Endothelial cell of umbilical vein (primary cell): ENCODE data around the gene RTN4. TPM values are rescaled to one million over a fixed set of nuclear protein-coding genes. Genes with fewer than 3 reads are reported as not detected.

Experiments
- BruUV-seq: library from RNA; stranded (reverse); fragments of 400-500 nt; replicated peaks from 2 replicates; lab custom pipeline; 2021; lab: Mats Ljungman, UMichigan
- CTCF ChIA-PET: fragments of 300-600, 350-600 bp; sonication (Branson Sonifier 250); formaldehyde crosslinking; loops from one replicate; lab custom pipeline; 2021; ENCODE audit warnings: antibody characterized with exemption, inconsistent platforms; lab: Charles Lee
- POLR2A ChIA-PET: fragments of 300-600, 350-600 bp; sonication (Branson Sonifier 250); formaldehyde crosslinking; loops from one replicate; lab custom pipeline; 2021; ENCODE audit warnings: antibody characterized with exemption, inconsistent platforms; lab: Charles Lee
- DNase-seq: peaks from one replicate; pipeline ENCODE4 v3.0.0-alpha.2; 2011; ENCODE audit warnings: low read depth, low spot score
- FAIRE-seq: peaks from 2 replicates; lab custom pipeline; 2011; peaks lifted over from hg19 to GRCh38; lab: Jason Lieb, UNC
- H2AFZ ChIP-seq: 2 replicates; pipeline ENCODE4 v1.6.0; 2012; ENCODE audit warnings: low read depth, low read length, control low read depth, inconsistent platforms
- H3K27ac ChIP-seq: 2 replicates; pipeline ENCODE4 v1.5.1; 2011; ENCODE audit warnings: low read depth, mild to moderate bottlenecking, control low read depth, low read length, moderate library complexity; ENCODE audit not compliant: insufficient read depth
- H3K27me3 ChIP-seq, 2 experiments: 2 replicates each; pipeline versions ENCODE4 v1.6.0 to v1.6.1; 2011; ENCODE audit warnings: low read length in 2 of 2, mixed read lengths in 1 of 2; ENCODE audit not compliant: control insufficient read depth in 2 of 2, insufficient read depth in 2 of 2
- H3K36me3 ChIP-seq, 2 experiments: 2 replicates in 1 of 2; 3 replicates in 1 of 2; pipeline ENCODE4 v1.5.1; 2011; ENCODE audit warnings: low read length in 2 of 2, mild to moderate bottlenecking in 1 of 2, moderate library complexity in 1 of 2; ENCODE audit not compliant: control insufficient read depth in 2 of 2, insufficient read depth in 2 of 2; ENCODE audit errors: extremely low read depth in 1 of 2
- H3K4me1 ChIP-seq: 3 replicates; pipeline ENCODE4 v1.5.1; 2011; ENCODE audit warnings: mild to moderate bottlenecking, low read length; ENCODE audit not compliant: control insufficient read depth, insufficient read depth; ENCODE audit errors: extremely low read depth
- H3K4me2 ChIP-seq: 2 replicates; pipeline ENCODE4 v1.6.1; 2011; ENCODE audit warnings: low read length, control low read depth, mixed read lengths; ENCODE audit not compliant: insufficient read depth
- H3K4me3 ChIP-seq, 3 experiments: fragments of 200-600 bp in 1 of 3; sonication (generic), shearing (Covaris generic) in 1 of 3; replicated peaks in 1 of 3; 2 replicates each; pipeline ENCODE4 v1.5.1; 2011 to 2016; ENCODE audit warnings: control low read depth in 3 of 3, low read length in 3 of 3, mild to moderate bottlenecking in 2 of 3, inconsistent platforms in 1 of 3, low read depth in 1 of 3, moderate library complexity in 1 of 3; ENCODE audit not compliant: insufficient read depth in 1 of 3
- H3K79me2 ChIP-seq: 2 replicates; pipeline ENCODE4 v1.6.0; 2012; ENCODE audit warnings: low read length, inconsistent platforms; ENCODE audit not compliant: control insufficient read depth, insufficient read depth
- H3K9ac ChIP-seq: replicated peaks from 2 replicates; pipeline ENCODE3; 2011; ENCODE audit warnings: low read length, control low read depth; ENCODE audit not compliant: insufficient read depth; ENCODE audit errors: extremely low read depth
- H3K9me1 ChIP-seq: replicated peaks from 3 replicates; pipeline ENCODE4 v1.6.0; 2011; ENCODE audit warnings: mild to moderate bottlenecking, low read length; ENCODE audit not compliant: control insufficient read depth, insufficient read depth; ENCODE audit errors: extremely low read depth
- H3K9me3 ChIP-seq: replicated peaks from 2 replicates; pipeline ENCODE4 v1.5.1; 2012; ENCODE audit warnings: low read length, inconsistent platforms; ENCODE audit not compliant: control insufficient read depth, insufficient read depth
- H4K20me1 ChIP-seq: replicated peaks from 2 replicates; pipeline ENCODE3; 2011; ENCODE audit warnings: mild to moderate bottlenecking, low read length; ENCODE audit not compliant: control insufficient read depth, insufficient read depth; ENCODE audit errors: extremely low read depth
- CTCF ChIP-seq, 2 donors: IDR thresholded peaks; 1 replicate in 1 of 2; 2 replicates in 1 of 2; pipeline ENCODE4 v1.5.1; 2011; ENCODE audit warnings: low read length in 2 of 2, mild to moderate bottlenecking in 2 of 2, moderate library complexity in 2 of 2, control low read depth in 1 of 2, inconsistent platforms in 1 of 2, low read depth in 1 of 2; ENCODE audit not compliant: insufficient read depth in 1 of 2; ENCODE audit errors: extremely low read depth in 1 of 2
- EZH2 ChIP-seq: IDR thresholded peaks from 2 replicates; pipeline ENCODE4 v1.6.1; 2012; ENCODE audit warnings: borderline replicate concordance, low read depth, mild to moderate bottlenecking, moderate library complexity, low read length, inconsistent platforms; ENCODE audit not compliant: severe bottlenecking
- FOS ChIP-seq: IDR thresholded peaks from 2 replicates; pipeline ENCODE4 v1.6.1; 2011; ENCODE audit warnings: mild to moderate bottlenecking, low read length, moderate library complexity, borderline replicate concordance; ENCODE audit not compliant: insufficient read depth
- GATA2 ChIP-seq: IDR thresholded peaks from 2 replicates; pipeline ENCODE4 v1.7.0; 2011; ENCODE audit warnings: low read depth, mild to moderate bottlenecking, moderate library complexity, mixed read lengths, low read length; ENCODE audit not compliant: insufficient read length, insufficient read depth
- JUN ChIP-seq: IDR thresholded peaks from 2 replicates; pipeline ENCODE4 v1.6.1; 2011; ENCODE audit warnings: borderline replicate concordance, low read depth; ENCODE audit not compliant: insufficient read length, insufficient read depth
- MYC ChIP-seq: IDR thresholded peaks from one replicate; pipeline ENCODE4 v1.6.1; 2011; ENCODE audit warnings: mild to moderate bottlenecking, low read depth, low read length
- POLR2A ChIP-seq: IDR thresholded peaks from 2 replicates; pipeline ENCODE4 v1.6.1; 2012; ENCODE audit warnings: low read depth, mild to moderate bottlenecking, control low read depth, low read length
- POLR2AphosphoS5 ChIP-seq: IDR thresholded peaks from 2 replicates; pipeline ENCODE4 v1.6.1; 2012; ENCODE audit warnings: low read depth, mild to moderate bottlenecking, control low read depth, low read length, moderate library complexity; ENCODE audit not compliant: insufficient read depth
- dilution Hi-C: fragments of 300-500 bp; cut with MboI; formaldehyde crosslinking; loops from one replicate; pipeline ENCODE4 v1.15.0; 2019; ENCODE audit warnings: low sequenced_read_pairs; ENCODE audit not compliant: extremely low pct_ligation_motif_present
- intact Hi-C: fragments of 100-400 bp; cut with micrococcal nuclease; formaldehyde crosslinking; loops from one replicate; pipeline ENCODE4 v1.10.0; 2022
- polyA plus RNA-seq, 4 experiments: library from polyadenylated mRNA; depleted of rRNA in 3 of 4; stranded (reverse) in 3 of 4; unstranded in 1 of 4; fragments of >200 nt; gene quantifications; 2 replicates each; pipeline versions ENCODE4 v1.2.1 to v1.2.3, GENCODE V29; 2011 to 2012; ENCODE audit warnings: missing spikeins in 1 of 4
- total RNA-seq: library from RNA; stranded (reverse); gene quantifications from 2 replicates; pipeline ENCODE4 v1.2.3, GENCODE V29; 2021
- TF ChIP-seq, protein P1 (sequence below): IDR thresholded peaks from 2 replicates; pipeline ENCODE4 v1.6.1; 2011; ENCODE audit not compliant: insufficient read depth, insufficient read length

Gene RTN4
- total and polyA plus RNA-seq, 2 donors (not counting 3 experiments of a cell fraction or from before 2014, with no cell fraction given): 253 to 486 TPM

- no peak overlapping the region for H3K4me3 ChIP-seq
- TF ChIP-seq, protein P1, sequence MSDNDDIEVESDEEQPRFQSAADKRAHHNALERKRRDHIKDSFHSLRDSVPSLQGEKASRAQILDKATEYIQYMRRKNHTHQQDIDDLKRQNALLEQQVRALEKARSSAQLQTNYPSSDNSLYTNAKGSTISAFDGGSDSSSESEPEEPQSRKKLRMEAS: no peak
- TF ChIP-seq JUN: no peak
- TF ChIP-seq CTCF (IDR thresholded peaks at IDR 0.05; ENCODE audit: extremely low read depth in 1 of 2, insufficient read depth in 1 of 2, low read depth in 1 of 2, low read length in 2 of 2): no peak
- no peak for TF ChIP-seq MYC
- no peak for TF ChIP-seq EZH2
- no peak for TF ChIP-seq FOS
- no peak for TF ChIP-seq POLR2A
- TF ChIP-seq POLR2AphosphoS5: no peak
- no peak for TF ChIP-seq GATA2
- no peaks in the 10 kb centered on the region for H3K36me3 ChIP-seq
- H3K27ac ChIP-seq: no peak overlapping the region
- DNase-seq: no peak
- H3K4me2 ChIP-seq: no peak overlapping the region
- intact Hi-C loops: no loop called here
- FAIRE-seq: no peak
- ChIA-PET CTCF (no interaction called here), POLR2A (no interaction called here)
- H3K4me1 ChIP-seq: no peaks in the 10 kb centered on the region
- no peaks in the 10 kb centered on the region for H4K20me1 ChIP-seq
- no peaks in the 10 kb centered on the region for H3K79me2 ChIP-seq
- no peaks in the 10 kb centered on the region for H3K9me1 ChIP-seq
- no TSS peak for BruUV-seq
- peaks cover 3 to 4% of the 10 kb centered on the region in 2 experiments for H3K27me3 ChIP-seq
- H2AFZ ChIP-seq: no peak overlapping the region
- H3K9me3 ChIP-seq: no peaks in the 10 kb centered on the region
- no peak overlapping the region for H3K9ac ChIP-seq
- dilution Hi-C loops: no loop called here
Measured at GRCh38 chr2:54946220-54946805, 103.9 kb downstream of the RTN4 start.
